ENCODE measurements around the gene BEX3. TPM values are rescaled to one million over a fixed set of nuclear protein-coding genes. Genes with fewer than 3 reads are reported as not detected.
"Not testable (repeated sequence)": the region's sequence is repeated elsewhere in the genome, so short reads cannot be mapped to it uniquely, and the experiment has no call there.

The BEX3 gene
- total RNA-seq, 3 donors from 2014 or later, result 95.4 to 133 (median 121) TPM

GRCh38 chrX:103400931-103401330, 24.6 kb downstream of the BEX3 start:
- intact Hi-C loops (cut with DNase I; ENCODE audit: low total_unique reads), result no loop called here
- no peak overlapping the region for H3K27ac ChIP-seq
- no peaks in the 10 kb centered on the region for H3K4me1 ChIP-seq

GRCh38 chrX:103404231-103405008, 28.1 kb downstream of the BEX3 start:
- Histone ChIP-seq H3K4me3 (peak overlapping the region; percentile 45 to 64 (median 49)), H3K27ac (peak overlapping the region in 1 of 2 donors; percentile 34), H3K27me3 (peaks cover 0 to 74% of the 10 kb centered on the region in 2 donors), H3K9me3 (no peaks in the 10 kb centered on the region), H3K36me3 (no peaks in the 10 kb centered on the region), H3K4me1 (no peaks in the 10 kb centered on the region)
- DNase-seq (ENCODE audit: low spot score in 2 of 2), result peak; percentile 44 to 50
- intact Hi-C loops (cut with DNase I; ENCODE audit: low total_unique reads), result no loop called here
- TF ChIP-seq CTCF (IDR thresholded peaks at IDR 0.05), result no peak
- TF ChIP-seq POLR2AphosphoS5 (IDR thresholded peaks at IDR 0.05), result peak in 1 of 3 donors; percentile 24

More at GRCh38 chrX:103400931-103401330, 24.6 kb downstream of the BEX3 start:
- Histone ChIP-seq H3K9me3 (no peaks in the 10 kb centered on the region), H3K27me3 (peaks cover 0 to 77% of the 10 kb centered on the region in 2 donors), H3K36me3 (no peaks in the 10 kb centered on the region), H3K4me3 (no peak overlapping the region)
- no peak for TF ChIP-seq POLR2AphosphoS5 (IDR thresholded peaks at IDR 0.05)
- no peak for TF ChIP-seq CTCF (IDR thresholded peaks at IDR 0.05)
- no peak for TF ChIP-seq POLR2A (IDR thresholded peaks at IDR 0.05)
- no peak for DNase-seq (ENCODE audit: low spot score in 2 of 2)

GRCh38 chrX:103405009-103405333, 28.6 kb downstream of the BEX3 start:
- peak overlapping the region in 1 of 2 donors; percentile 34 for H3K27ac ChIP-seq
- intact Hi-C loops (cut with DNase I; ENCODE audit: low total_unique reads), result no loop called here
- peaks cover 0 to 73% of the 10 kb centered on the region in 2 donors for H3K27me3 ChIP-seq

GRCh38 chrX:103406256-103406655, 29.9 kb downstream of the BEX3 start:
- intact Hi-C loops (cut with DNase I; ENCODE audit: low total_unique reads), result no loop called here
- H3K9me3 ChIP-seq, result no peaks in the 10 kb centered on the region
- no peaks in the 10 kb centered on the region for H3K4me1 ChIP-seq
- no peak overlapping the region for H3K27ac ChIP-seq
- H3K27me3 ChIP-seq, result peaks cover 0 to 60% of the 10 kb centered on the region in 2 donors
- no peak for TF ChIP-seq POLR2A (IDR thresholded peaks at IDR 0.05)
- TF ChIP-seq CTCF (IDR thresholded peaks at IDR 0.05), result no peak
- no peak for TF ChIP-seq POLR2AphosphoS5 (IDR thresholded peaks at IDR 0.05)
- no peaks in the 10 kb centered on the region for H3K36me3 ChIP-seq
- no peak for DNase-seq (ENCODE audit: low spot score in 2 of 2)
- H3K4me3 ChIP-seq, result no peak overlapping the region

More at GRCh38 chrX:103405009-103405333, 28.6 kb downstream of the BEX3 start:
- Histone ChIP-seq H3K4me3 (peak overlapping the region; percentile 45 to 64 (median 49)), H3K36me3 (no peaks in the 10 kb centered on the region), H3K9me3 (no peaks in the 10 kb centered on the region), H3K4me1 (no peaks in the 10 kb centered on the region)
- TF ChIP-seq POLR2AphosphoS5 (IDR thresholded peaks at IDR 0.05) (no peak), CTCF (IDR thresholded peaks at IDR 0.05) (no peak), POLR2A (IDR thresholded peaks at IDR 0.05) (no peak)
- no peak for DNase-seq (ENCODE audit: low spot score in 2 of 2)

- intact Hi-C loops (cut with DNase I; ENCODE audit: low total_unique reads), result no loop called here
- peaks cover 0 to 55% of the 10 kb centered on the region in 2 donors for H3K27me3 ChIP-seq
- DNase-seq (ENCODE audit: low spot score in 2 of 2), result no peak
- H3K4me1 ChIP-seq, result no peaks in the 10 kb centered on the region
- TF ChIP-seq POLR2A (IDR thresholded peaks at IDR 0.05) (no peak), CTCF (IDR thresholded peaks at IDR 0.05) (no peak), POLR2AphosphoS5 (IDR thresholded peaks at IDR 0.05) (no peak)
- H3K36me3 ChIP-seq, result no peaks in the 10 kb centered on the region
- no peak overlapping the region for H3K27ac ChIP-seq
- no peak overlapping the region for H3K4me3 ChIP-seq
- H3K9me3 ChIP-seq, result peaks cover 0 to 4% of the 10 kb centered on the region in 2 donors
Observed at GRCh38 chrX:103407776-103408175, 31.4 kb downstream of the BEX3 start.

GRCh38 chrX:103411721-103412120, 35.4 kb downstream of the BEX3 start:
- intact Hi-C loops (cut with DNase I; ENCODE audit: low total_unique reads); H3K36me3 ChIP-seq; DNase-seq (ENCODE audit: low spot score in 2 of 2); H3K4me1 ChIP-seq; H3K27ac ChIP-seq; H3K4me3 ChIP-seq; H3K9me3 ChIP-seq: not testable (repeated sequence)
- H3K27me3 ChIP-seq, result peaks cover 0 to 36% of the 10 kb centered on the region in 2 donors

All from breast epithelium (tissue), 4 donors.